Uterus (tissue), 4 donors: ENCODE results near the gene CATSPERD. TPM values are rescaled to one million over a fixed set of nuclear protein-coding genes. Genes with fewer than 3 reads are reported as not detected.
A peak's percentile ranks its signal among the peaks of the same experiment; 100 is the strongest.

Experiments
- DNase-seq, 2 donors: peaks; one replicate each; pipeline ENCODE4 v3.0.0-alpha.2; 2019 to 2020
- H3K27ac ChIP-seq, 2 donors: fragments of 200-600 bp; sonication (generic); 1 replicate in 1 of 2; 2 replicates in 1 of 2; pipeline ENCODE4 v1.5.1; 2016 to 2018
- H3K27me3 ChIP-seq, 2 donors: fragments of 200-600 bp; sonication (generic); one replicate each; pipeline ENCODE4 v1.5.1; 2018 to 2019; ENCODE audit warnings: control low read depth in 1 of 2
- H3K36me3 ChIP-seq, 2 donors: fragments of 200-600 bp; sonication (generic); one replicate each; pipeline ENCODE4 v1.5.1; 2019; ENCODE audit warnings: control low read depth in 1 of 2
- H3K4me1 ChIP-seq, 2 donors: fragments of 200-600 bp; sonication (generic); one replicate each; pipeline ENCODE4 v1.5.1; 2018 to 2019; ENCODE audit warnings: control low read depth in 1 of 2
- H3K4me3 ChIP-seq, 2 donors: fragments of 200-600 bp; sonication (generic); 1 replicate in 1 of 2; 2 replicates in 1 of 2; pipeline ENCODE4 v1.5.1; 2018 to 2019; ENCODE audit warnings: mild to moderate bottlenecking in 1 of 2
- H3K9me3 ChIP-seq, 2 donors: fragments of 200-600 bp; sonication (generic); one replicate each; pipeline ENCODE4 v1.5.1; 2019; ENCODE audit warnings: control low read depth in 1 of 2
- CTCF ChIP-seq, 4 experiments: fragments of 200-600 bp in 2 of 4; fragments of 450-650 bp in 2 of 4; sonication (generic) in 2 of 4; IDR thresholded peaks; one replicate each; pipeline ENCODE4 v1.5.1; 2016 to 2019; ENCODE audit warnings: antibody characterized with exemption in 4 of 4, mild to moderate bottlenecking in 2 of 4, moderate library complexity in 1 of 4
- POLR2A ChIP-seq, 2 donors: fragments of 450-650 bp; IDR thresholded peaks; one replicate each; pipeline ENCODE4 v1.6.1; 2016; ENCODE audit warnings: antibody characterized with exemption in 2 of 2, mild to moderate bottlenecking in 1 of 2, moderate library complexity in 1 of 2
- intact Hi-C: fragments of 100-400 bp; cut with DNase I; formaldehyde crosslinking; loops from one replicate; pipeline ENCODE4 v1.15.1; 2023; ENCODE audit warnings: low total_unique reads
- total RNA-seq, 4 donors: library from RNA; depleted of rRNA in 3 of 4; stranded (reverse); fragments of >200 nt in 3 of 4; gene quantifications; one replicate each; pipeline versions ENCODE4 v1.1.0 to v1.2.4, GENCODE V29; 2014 to 2023
- donor health status: DM: yes; HTN: yes; CAD: no.

The CATSPERD gene
- total RNA-seq, 4 donors from 2014 or later = not detected

- no peaks in the 10 kb centered on the region for H3K36me3 ChIP-seq
- H3K9me3 ChIP-seq = no peaks in the 10 kb centered on the region
- intact Hi-C loops = no loop called here
- peak overlapping the region; percentile 91 to 95 for H3K27ac ChIP-seq
- peaks cover 0 to 3% of the 10 kb centered on the region in 2 donors for H3K4me1 ChIP-seq
- H3K27me3 ChIP-seq = no peaks in the 10 kb centered on the region
- no peak for TF ChIP-seq CTCF (IDR thresholded peaks at IDR 0.05)
- no peak for TF ChIP-seq POLR2A (IDR thresholded peaks at IDR 0.05)
- peak overlapping the region; percentile 59 to 91 for H3K4me3 ChIP-seq
- no peak for DNase-seq
These were observed 38.9 kb upstream of the CATSPERD start for GRCh38 chr19:5681391-5682106.

GRCh38 chr19:5682107-5682482 is 38.3 kb upstream of the CATSPERD start:
- intact Hi-C loops = no loop called here
- no peak overlapping the region for H3K27ac ChIP-seq
- no peaks in the 10 kb centered on the region for H3K9me3 ChIP-seq
- peaks cover 0 to 3% of the 10 kb centered on the region in 2 donors for H3K4me1 ChIP-seq
- TF ChIP-seq CTCF (IDR thresholded peaks at IDR 0.05) (no peak), POLR2A (IDR thresholded peaks at IDR 0.05) (no peak)
- no peak overlapping the region for H3K4me3 ChIP-seq
- no peak for DNase-seq
- no peaks in the 10 kb centered on the region for H3K36me3 ChIP-seq
- no peaks in the 10 kb centered on the region for H3K27me3 ChIP-seq

- intact Hi-C loops = no loop called here
- no peaks in the 10 kb centered on the region for H3K9me3 ChIP-seq
- no peak overlapping the region for H3K4me3 ChIP-seq
- peaks cover 0 to 9% of the 10 kb centered on the region in 2 donors for H3K4me1 ChIP-seq
- no peak for DNase-seq
- no peaks in the 10 kb centered on the region for H3K36me3 ChIP-seq
- H3K27ac ChIP-seq = no peak overlapping the region
- no peaks in the 10 kb centered on the region for H3K27me3 ChIP-seq
- TF ChIP-seq CTCF (IDR thresholded peaks at IDR 0.05) (no peak), POLR2A (IDR thresholded peaks at IDR 0.05) (no peak)
These were observed 37.1 kb upstream of the CATSPERD start for GRCh38 chr19:5683177-5683886.

- no peaks in the 10 kb centered on the region for H3K27me3 ChIP-seq
- intact Hi-C loops = no loop called here
- no peak for DNase-seq
- no peaks in the 10 kb centered on the region for H3K36me3 ChIP-seq
- H3K9me3 ChIP-seq = no peaks in the 10 kb centered on the region
- H3K4me1 ChIP-seq = peaks cover 0 to 6% of the 10 kb centered on the region in 2 donors
- no peak for TF ChIP-seq POLR2A (IDR thresholded peaks at IDR 0.05)
- no peak for TF ChIP-seq CTCF (IDR thresholded peaks at IDR 0.05)
- H3K4me3 ChIP-seq = no peak overlapping the region
- H3K27ac ChIP-seq = no peak overlapping the region
These were observed 35.6 kb upstream of the CATSPERD start for GRCh38 chr19:5684694-5685430.

- TF ChIP-seq POLR2A (IDR thresholded peaks at IDR 0.05) (no peak), CTCF (IDR thresholded peaks at IDR 0.05) (no peak)
- peak overlapping the region; percentile 56 to 78 for H3K27ac ChIP-seq
- intact Hi-C loops = no loop called here
- no peak for DNase-seq
- no peaks in the 10 kb centered on the region for H3K36me3 ChIP-seq
- peak overlapping the region; percentile 37 to 48 for H3K4me3 ChIP-seq
- H3K4me1 ChIP-seq = peaks cover 0 to 6% of the 10 kb centered on the region in 2 donors
- H3K9me3 ChIP-seq = no peaks in the 10 kb centered on the region
- no peaks in the 10 kb centered on the region for H3K27me3 ChIP-seq
These were observed 34.2 kb upstream of the CATSPERD start for GRCh38 chr19:5686326-5686646.
